H1 (cell line): Measurements from ENCODE around the gene RELT. TPM values are rescaled to one million over a fixed set of nuclear protein-coding genes. Genes with fewer than 3 reads are reported as not detected.

Experiments used
- CTCF ChIA-PET: fragments of 300-600 bp; sonication (Branson Sonifier 250); formaldehyde crosslinking; loops from one replicate; lab custom pipeline; 2021; ENCODE audit not compliant: partially characterized antibody; lab: Charles Lee
- POLR2A ChIA-PET: fragments of 300-600 bp; sonication (Branson Sonifier 250); formaldehyde crosslinking; loops from one replicate; lab custom pipeline; 2021; ENCODE audit warnings: inconsistent platforms; ENCODE audit not compliant: partially characterized antibody; lab: Charles Lee
- DNase-seq, 2 experiments: peaks; one replicate each; pipeline versions ENCODE4 v3.0.0 to v3.0.0-alpha.2; 2010 to 2022; ENCODE audit warnings: low spot score in 2 of 2, low read depth in 1 of 2, mixed read lengths in 1 of 2
- FAIRE-seq: peaks from 2 replicates; lab custom pipeline; 2011; peaks lifted over from hg19 to GRCh38; lab: Jason Lieb, UNC
- H2AFZ ChIP-seq: 2 replicates; pipeline ENCODE4 v1.8.1; 2012; ENCODE audit warnings: low read length, inconsistent platforms
- H2AK5ac ChIP-seq: 2 replicates; pipeline ENCODE4 v1.6.1; 2013; ENCODE audit warnings: low read depth, low read length
- H2BK120ac ChIP-seq: replicated peaks from 2 replicates; pipeline ENCODE3; 2013; ENCODE audit warnings: low read depth, low read length, inconsistent platforms
- H2BK12ac ChIP-seq: 2 replicates; pipeline ENCODE4 v1.6.1; 2013; ENCODE audit warnings: low read depth, low read length
- H2BK15ac ChIP-seq: 2 replicates; pipeline ENCODE4 v1.6.1; 2013; ENCODE audit warnings: low read length
- H2BK20ac ChIP-seq: 2 replicates; pipeline ENCODE4 v1.6.1; 2013; ENCODE audit warnings: low read length
- H2BK5ac ChIP-seq: 2 replicates; pipeline ENCODE4 v1.6.1; 2013; ENCODE audit warnings: low read depth, low read length
- H3K14ac ChIP-seq: 2 replicates; pipeline ENCODE4 v1.6.1; 2013; ENCODE audit warnings: inconsistent platforms; ENCODE audit not compliant: insufficient read length
- H3K18ac ChIP-seq: 2 replicates; pipeline ENCODE4 v1.6.1; 2013; ENCODE audit warnings: low read length; ENCODE audit errors: extremely low read depth
- H3K23ac ChIP-seq: 2 replicates; pipeline ENCODE4 v1.6.1; 2013; ENCODE audit warnings: inconsistent platforms; ENCODE audit not compliant: insufficient read length
- H3K23me2 ChIP-seq: 2 replicates; pipeline ENCODE4 v1.6.1; 2013; ENCODE audit warnings: low read depth, low read length
- H3K27ac ChIP-seq: 2 replicates; pipeline ENCODE4 v1.6.1; 2011; ENCODE audit warnings: low read depth, low read length, inconsistent platforms
- H3K27me3 ChIP-seq, 4 experiments: replicated peaks in 1 of 4; 1 replicate in 1 of 4; 2 replicates in 3 of 4; pipeline versions ENCODE4 v1.6.1 to v1.8.1; 2011 to 2013; ENCODE audit warnings: low read length in 3 of 4, mild to moderate bottlenecking in 3 of 4, inconsistent platforms in 2 of 4, mixed read lengths in 2 of 4, moderate library complexity in 1 of 4; ENCODE audit not compliant: control insufficient read depth in 3 of 4, insufficient read depth in 3 of 4; ENCODE audit errors: extremely low read depth in 1 of 4
- H3K36me3 ChIP-seq, 4 experiments: 2 replicates each; pipeline versions ENCODE4 v1.6.1 to v1.8.1; 2011 to 2013; ENCODE audit warnings: mild to moderate bottlenecking in 4 of 4, low read length in 3 of 4, moderate library complexity in 2 of 4, control low read depth in 1 of 4, inconsistent platforms in 1 of 4; ENCODE audit not compliant: insufficient read depth in 4 of 4, control insufficient read depth in 2 of 4
- H3K4ac ChIP-seq: replicated peaks from 2 replicates; pipeline ENCODE3; 2013; ENCODE audit warnings: low read length, low read depth, mixed read lengths, inconsistent platforms; ENCODE audit not compliant: insufficient read length
- H3K4me1 ChIP-seq, 4 experiments: replicated peaks in 1 of 4; 1 replicate in 1 of 4; 2 replicates in 3 of 4; pipeline versions ENCODE4 v1.6.1 to v1.8.1; 2011 to 2013; ENCODE audit warnings: low read length in 3 of 4, inconsistent platforms in 2 of 4, mixed read lengths in 1 of 4; ENCODE audit not compliant: insufficient read depth in 4 of 4, control insufficient read depth in 3 of 4
- H3K4me2 ChIP-seq, 2 experiments: 2 replicates each; pipeline versions ENCODE4 v1.6.1 to v1.8.1; 2011 to 2013; ENCODE audit warnings: low read depth in 2 of 2, low read length in 2 of 2, control low read depth in 1 of 2, inconsistent platforms in 1 of 2, mild to moderate bottlenecking in 1 of 2; ENCODE audit not compliant: insufficient read depth in 1 of 2
- H3K4me3 ChIP-seq, 4 experiments: fragments of 200-600, 300-600 bp in 1 of 4; sonication (generic), shearing (Covaris generic), sonication (Bioruptor Twin) in 1 of 4; 2 replicates each; pipeline versions ENCODE4 v1.5.1 to v1.8.1; 2011 to 2016; ENCODE audit warnings: low read length in 4 of 4, low read depth in 3 of 4, control low read depth in 2 of 4, inconsistent platforms in 2 of 4, mild to moderate bottlenecking in 2 of 4, mixed read lengths in 1 of 4, moderate library complexity in 1 of 4; ENCODE audit not compliant: insufficient read depth in 2 of 4; ENCODE audit errors: extremely low read depth in 1 of 4
- H3K56ac ChIP-seq: replicated peaks from 2 replicates; pipeline ENCODE3; 2013; ENCODE audit warnings: low read depth, mild to moderate bottlenecking, mixed read lengths, low read length, inconsistent platforms; ENCODE audit not compliant: insufficient read length
- H3K79me1 ChIP-seq: 2 replicates; pipeline ENCODE4 v1.6.1; 2013; ENCODE audit warnings: low read depth, low read length, control low read depth
- H3K79me2 ChIP-seq, 2 experiments: 2 replicates each; pipeline versions ENCODE4 v1.6.1 to v1.8.1; 2012 to 2013; ENCODE audit warnings: low read length in 2 of 2, mild to moderate bottlenecking in 2 of 2, inconsistent platforms in 1 of 2; ENCODE audit not compliant: insufficient read depth in 2 of 2, control insufficient read depth in 1 of 2
- H3K9ac ChIP-seq, 4 experiments: replicated peaks in 1 of 4; 1 replicate in 1 of 4; 2 replicates in 3 of 4; pipeline versions ENCODE4 v1.6.1 to v1.8.1; 2011 to 2013; ENCODE audit warnings: low read depth in 3 of 4, low read length in 3 of 4, control low read depth in 2 of 4, mild to moderate bottlenecking in 2 of 4, moderate library complexity in 2 of 4, inconsistent platforms in 1 of 4; ENCODE audit errors: extremely low read depth in 1 of 4
- H3K9me3 ChIP-seq, 2 experiments: 2 replicates each; pipeline versions ENCODE4 v1.6.1 to v1.8.1; 2012 to 2013; ENCODE audit warnings: mild to moderate bottlenecking in 2 of 2, moderate library complexity in 2 of 2, control low read depth in 1 of 2, inconsistent platforms in 1 of 2, low read depth in 1 of 2, low read length in 1 of 2, mixed read lengths in 1 of 2; ENCODE audit not compliant: insufficient read depth in 2 of 2
- H4K20me1 ChIP-seq, 2 experiments: replicated peaks in 1 of 2; 2 replicates each; pipeline versions ENCODE3 to v1.8.1; 2011 to 2013; ENCODE audit warnings: inconsistent platforms in 2 of 2, low read length in 2 of 2, mild to moderate bottlenecking in 1 of 2; ENCODE audit not compliant: insufficient read depth in 2 of 2, control insufficient read depth in 1 of 2
- H4K5ac ChIP-seq: 2 replicates; pipeline ENCODE4 v1.6.1; 2013; ENCODE audit warnings: low read length, low read depth, mixed read lengths, inconsistent platforms; ENCODE audit not compliant: insufficient read length
- H4K8ac ChIP-seq: 2 replicates; pipeline ENCODE4 v1.8.0; 2013; ENCODE audit warnings: mild to moderate bottlenecking, moderate library complexity, low read length, inconsistent platforms; ENCODE audit not compliant: insufficient read depth; ENCODE audit errors: extremely low read depth
- H4K91ac ChIP-seq: replicated peaks from 2 replicates; pipeline ENCODE3; 2013; ENCODE audit warnings: low read length, mixed read lengths, inconsistent platforms; ENCODE audit not compliant: insufficient read length
- ATF3 ChIP-seq: IDR thresholded peaks from 2 replicates; pipeline ENCODE4 v1.6.1; 2011; ENCODE audit warnings: low read depth, mild to moderate bottlenecking, low read length; ENCODE audit not compliant: insufficient read depth
- BACH1 ChIP-seq: IDR thresholded peaks from 2 replicates; pipeline ENCODE4 v1.6.1; 2012; ENCODE audit warnings: low read length, improper control_type of control experiment
- CTBP2 ChIP-seq: IDR thresholded peaks from 2 replicates; pipeline ENCODE4 v1.7.0; 2011; ENCODE audit warnings: borderline replicate concordance, mild to moderate bottlenecking, moderate library complexity, mixed read lengths, low read length; ENCODE audit not compliant: insufficient read depth, insufficient read length
- EP300 ChIP-seq, 2 experiments: IDR thresholded peaks; 1 replicate in 1 of 2; 2 replicates in 1 of 2; pipeline ENCODE4 v1.6.1; 2011 to 2012; ENCODE audit warnings: low read depth in 2 of 2, low read length in 2 of 2, mild to moderate bottlenecking in 2 of 2, borderline replicate concordance in 1 of 2, inconsistent platforms in 1 of 2, moderate library complexity in 1 of 2
- EZH2 ChIP-seq: fragments of 200-600 bp; sonication (generic); IDR thresholded peaks from 2 replicates; pipeline ENCODE4 v1.7.1; 2012; ENCODE audit warnings: low read depth, mild to moderate bottlenecking, moderate library complexity, low read length, inconsistent platforms; ENCODE audit not compliant: severe bottlenecking
- KDM5A ChIP-seq: fragments of 200-600 bp; IDR thresholded peaks from 2 replicates; pipeline ENCODE4 v1.7.1; 2012; ENCODE audit warnings: mild to moderate bottlenecking, low read length, inconsistent platforms, mixed read lengths
- MAX ChIP-seq: IDR thresholded peaks from 2 replicates; pipeline ENCODE4 v1.6.1; 2012; ENCODE audit warnings: inconsistent platforms
- NANOG ChIP-seq: IDR thresholded peaks from 2 replicates; pipeline ENCODE4 v1.6.1; 2011; ENCODE audit warnings: low read length, low read depth, mild to moderate bottlenecking, inconsistent platforms; ENCODE audit not compliant: insufficient read depth, poor library complexity, severe bottlenecking
- RXRA ChIP-seq: IDR thresholded peaks from 2 replicates; pipeline ENCODE4 v1.6.1; 2011; ENCODE audit warnings: low read depth, mild to moderate bottlenecking, low read length, moderate library complexity; ENCODE audit not compliant: insufficient read depth
- WGBS, 2 experiments: shearing (Covaris generic) in 1 of 2; methylation state at CpG; one replicate each; pipeline versions ENCODE4 v1.1.6 to v1.1.7; 2013 to 2015; ENCODE audit warnings: low lambda C conversion rate in 2 of 2, mixed read lengths in 2 of 2, inconsistent platforms in 1 of 2, low coverage in 1 of 2, missing lambda C conversion rate in 1 of 2; ENCODE audit not compliant: insufficient replicate concordance in 2 of 2, insufficient coverage in 1 of 2, insufficient read length in 1 of 2; ENCODE audit errors: extremely low coverage in 1 of 2, missing lambda C conversion rate in 1 of 2; 5-methylcytosine and 5-hydroxymethylcytosine counted together
- polyA plus RNA-seq, 7 experiments: library from polyadenylated mRNA; depleted of rRNA in 3 of 7; stranded (reverse) in 5 of 7; unstranded in 2 of 7; fragments of >200 nt in 5 of 7; fragments of 200-250 nt in 2 of 7; gene quantifications; 1 replicate in 5 of 7; 2 replicates in 1 of 7; 4 replicates in 1 of 7; pipeline versions ENCODE4 v1.2.1 to v1.2.3, GENCODE V29; 2011 to 2013; ENCODE audit warnings: missing spikeins in 2 of 7, mixed read lengths in 2 of 7
- total RNA-seq: library from RNA; stranded (reverse); fragmentation: NEBNext Ultra II Directional; extraction: Animal tissue kit (Norgen Biotek cat#: 25700); gene quantifications from 2 replicates; pipeline ENCODE4 v1.2.1, GENCODE V29; 2021

Gene RELT
- total and polyA plus RNA-seq, 2 of the 8 experiments (the other 6 are each of a cell fraction or from before 2014, with no cell fraction given) = 3.4 to 5.7 TPM

GRCh38 chr11:73390601-73391565 is 14.7 kb downstream of the RELT start:
- Histone ChIP-seq H3K79me2 (peaks cover 0 to 3% of the 10 kb centered on the region in 2 experiments; a peak in 1 of 4 replicates), H3K79me1 (no peaks in the 10 kb centered on the region), H4K91ac (no peak overlapping the region), H3K23me2 (no peaks in the 10 kb centered on the region), H3K9ac (no peak overlapping the region), H4K8ac (no peak overlapping the region), H2BK20ac (no peak overlapping the region), H3K27me3 (no peaks in the 10 kb centered on the region), H2BK12ac (no peak overlapping the region), H3K36me3 (no peaks in the 10 kb centered on the region), H3K14ac (no peak overlapping the region), H3K23ac (no peak overlapping the region), H2AK5ac (no peak overlapping the region), H3K4ac (no peak overlapping the region), H4K5ac (no peak overlapping the region), H2BK120ac (no peak overlapping the region), H3K4me3 (no peak overlapping the region), H3K4me2 (no peak overlapping the region), H2AFZ (no peak overlapping the region), H3K27ac (no peak overlapping the region), H3K56ac (no peak overlapping the region), H2BK5ac (no peak overlapping the region), H3K4me1 (peaks cover 0 to 3% (median 0%) of the 10 kb centered on the region in 4 experiments; a peak in 1 of 7 replicates), H3K9me3 (no peaks in the 10 kb centered on the region), H4K20me1 (peaks cover 3 to 13% of the 10 kb centered on the region in 2 experiments), H3K18ac (no peak overlapping the region), H2BK15ac (no peak overlapping the region)
- DNase-seq = no peak
- ChIA-PET POLR2A (interaction anchor here (0.6 kb wide), 1 partner anchor 84 kb away, joined by 3 read pairs; no protein-coding TSS in a partner anchor), CTCF (interaction anchor here (0.7 to 59.1 kb wide), 8 partner anchors 10 to 270 kb away, joined by 3 to 1456 read pairs (median 9); no protein-coding TSS in a partner anchor)
- 88% methylated on average over 12 of the region's 12 CpGs; no CpG with 5 or more reads in 1 of the 2 experiments for WGBS, 2 experiments
- no peak for FAIRE-seq
- no peak for TF ChIP-seq MAX
- no peak for TF ChIP-seq NANOG
- TF ChIP-seq EP300 (IDR thresholded peaks at IDR 0.05; ENCODE audit: borderline replicate concordance in 1 of 2, low read depth in 2 of 2, low read length in 2 of 2) = no peak
- no peak for TF ChIP-seq CTBP2
- TF ChIP-seq RXRA = no peak
- TF ChIP-seq KDM5A = no peak
- TF ChIP-seq ATF3 = no peak
- TF ChIP-seq EZH2 = no peak
- no peak for TF ChIP-seq BACH1
